NOMO-1 (cell line): ENCODE data around the gene CYP26C1.

Experiments used
- DNase-seq, 2 experiments: peaks; one replicate each; lab custom pipeline; 2025; ENCODE audit not compliant: unreplicated experiment in 2 of 2; lab: John Stamatoyannopoulos, UW

Gene CYP26C1

GRCh38 chr10:93059975-93060886 is at the start of gene CYP26C1:
CYP26C1 (plus strand) TSS chr10:93060798; CDS start chr10:93061264, 466 bp downstream.
- DNase-seq: no peak

GRCh38 chr10:93015722-93016121 is 44.9 kb upstream of the CYP26C1 start:
- DNase-seq: no peak

GRCh38 chr10:93023013-93023650 is 37.5 kb upstream of the CYP26C1 start:
- no peak for DNase-seq

GRCh38 chr10:93026072-93026471 is 34.5 kb upstream of the CYP26C1 start:
- no peak for DNase-seq

- no peak for DNase-seq
These were observed 33.1 kb upstream of the CYP26C1 start for GRCh38 chr10:93027508-93027907.

DNA sequence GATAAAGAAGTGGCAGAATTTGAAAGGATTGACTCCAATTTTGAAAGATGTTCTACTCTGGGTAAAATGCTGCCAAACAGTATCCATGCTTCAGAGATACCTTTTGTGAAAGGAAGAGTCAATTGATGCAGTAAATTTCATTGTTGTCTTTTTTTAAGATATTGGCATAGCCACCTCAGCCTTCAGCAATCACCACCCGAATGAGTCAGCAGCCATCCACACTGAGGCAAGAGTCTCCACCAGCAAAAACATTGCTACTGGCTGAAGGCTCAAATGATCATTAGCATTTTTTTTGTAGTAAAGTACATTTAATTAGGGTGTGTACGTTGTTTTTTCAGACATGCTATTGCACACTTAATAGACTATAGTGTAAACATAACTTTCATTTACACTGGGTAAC is 31.7 kb upstream of the CYP26C1 start:
- no peak for DNase-seq

GRCh38 chr10:93030409-93030808 is 30.2 kb upstream of the CYP26C1 start:
- no peak for DNase-seq

DNA sequence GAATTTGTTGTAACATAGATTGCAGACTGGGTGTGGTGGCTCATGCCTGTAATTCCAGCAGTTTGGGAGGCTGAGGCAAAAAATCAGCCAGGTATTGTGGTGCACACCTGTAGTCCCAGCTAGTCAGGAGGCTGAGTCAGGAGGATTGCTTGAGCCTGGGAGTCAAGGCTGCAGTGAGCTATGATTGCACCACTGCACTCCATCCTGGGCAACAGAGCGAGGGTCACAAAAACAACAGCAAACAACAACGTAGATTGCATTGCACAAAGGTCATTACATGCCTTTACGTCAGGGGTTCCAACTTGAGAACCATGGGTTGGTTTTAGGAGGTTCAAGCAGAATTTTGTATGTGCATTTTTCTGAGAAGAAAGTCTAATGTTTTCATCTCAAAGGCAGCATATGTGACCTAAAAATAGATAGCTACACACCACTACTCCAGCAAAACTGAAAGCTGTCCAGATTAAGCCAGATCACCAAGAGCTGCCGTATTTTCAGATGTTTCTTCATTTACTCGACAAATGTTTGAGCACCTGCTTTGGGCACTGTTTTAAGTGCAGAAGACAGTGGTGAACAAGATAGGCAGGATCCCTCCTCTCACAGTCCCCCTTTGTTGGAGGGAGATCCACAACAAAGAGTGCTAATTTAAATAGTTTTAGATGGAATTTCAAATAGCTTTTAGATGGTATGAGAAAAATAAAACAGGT is 28.3 kb upstream of the CYP26C1 start:
- no peak for DNase-seq

GRCh38 chr10:93032809-93033137 is 27.8 kb upstream of the CYP26C1 start:
- DNase-seq: no peak

GRCh38 chr10:93034426-93034825 is 26.2 kb upstream of the CYP26C1 start:
- DNase-seq: no peak

GRCh38 chr10:93039110-93039509 is 21.5 kb upstream of the CYP26C1 start:
- DNase-seq: no peak

- peak; percentile 13 to 88 for DNase-seq
These were observed 20.9 kb upstream of the CYP26C1 start for GRCh38 chr10:93039721-93040120.

GRCh38 chr10:93054486-93054885 is 6.1 kb upstream of the CYP26C1 start:
- no peak for DNase-seq

GRCh38 chr10:93058139-93058538 is 2.5 kb upstream of the CYP26C1 start:
- DNase-seq: no peak

- no peak for DNase-seq
These were observed 442 bp downstream of the CYP26C1 start for GRCh38 chr10:93060887-93061593.

DNA sequence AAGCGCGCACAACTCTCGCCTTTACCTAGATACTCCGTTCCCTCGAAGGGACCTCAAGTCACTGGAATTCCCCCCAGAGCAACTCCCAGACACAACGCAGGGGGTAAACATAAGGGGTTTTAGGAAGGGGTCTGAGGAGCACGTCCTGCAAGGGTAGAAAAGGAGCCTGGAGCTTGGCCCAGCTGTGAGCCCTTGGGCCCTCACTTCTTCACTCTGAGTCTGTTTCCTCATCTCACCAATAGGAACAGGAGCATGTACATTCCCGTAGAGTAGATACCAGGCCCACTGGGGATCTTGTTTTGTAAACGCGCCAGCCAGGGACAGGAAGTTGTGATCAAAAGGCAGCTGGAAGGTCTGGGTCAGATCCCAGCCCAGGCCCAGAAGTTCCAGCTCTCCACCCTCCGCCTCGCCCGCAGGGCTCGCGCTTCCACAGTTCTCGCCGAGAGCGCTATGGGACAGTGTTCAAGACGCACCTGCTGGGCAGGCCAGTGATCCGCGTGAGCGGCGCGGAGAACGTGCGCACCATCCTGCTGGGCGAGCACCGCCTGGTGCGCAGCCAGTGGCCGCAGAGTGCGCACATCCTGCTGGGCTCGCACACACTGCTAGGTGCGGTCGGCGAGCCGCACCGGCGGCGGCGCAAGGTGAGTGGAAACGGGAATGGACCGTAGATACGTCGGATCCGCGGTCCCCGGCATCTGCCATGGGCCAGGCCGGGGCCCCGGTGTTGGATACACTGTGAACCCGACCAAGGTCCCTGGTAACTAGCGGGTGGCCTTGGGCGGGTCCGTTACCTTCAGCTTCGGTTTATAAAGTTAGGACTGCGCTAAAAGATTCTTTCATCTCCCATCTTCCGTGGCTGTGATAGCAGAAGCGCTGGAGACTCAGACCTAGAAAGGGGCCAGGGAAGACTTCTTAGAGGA is 1.3 kb downstream of the CYP26C1 start:
- DNase-seq: no peak

- no peak for DNase-seq
These were observed 2.0 kb downstream of the CYP26C1 start for GRCh38 chr10:93062514-93063143.

DNA sequence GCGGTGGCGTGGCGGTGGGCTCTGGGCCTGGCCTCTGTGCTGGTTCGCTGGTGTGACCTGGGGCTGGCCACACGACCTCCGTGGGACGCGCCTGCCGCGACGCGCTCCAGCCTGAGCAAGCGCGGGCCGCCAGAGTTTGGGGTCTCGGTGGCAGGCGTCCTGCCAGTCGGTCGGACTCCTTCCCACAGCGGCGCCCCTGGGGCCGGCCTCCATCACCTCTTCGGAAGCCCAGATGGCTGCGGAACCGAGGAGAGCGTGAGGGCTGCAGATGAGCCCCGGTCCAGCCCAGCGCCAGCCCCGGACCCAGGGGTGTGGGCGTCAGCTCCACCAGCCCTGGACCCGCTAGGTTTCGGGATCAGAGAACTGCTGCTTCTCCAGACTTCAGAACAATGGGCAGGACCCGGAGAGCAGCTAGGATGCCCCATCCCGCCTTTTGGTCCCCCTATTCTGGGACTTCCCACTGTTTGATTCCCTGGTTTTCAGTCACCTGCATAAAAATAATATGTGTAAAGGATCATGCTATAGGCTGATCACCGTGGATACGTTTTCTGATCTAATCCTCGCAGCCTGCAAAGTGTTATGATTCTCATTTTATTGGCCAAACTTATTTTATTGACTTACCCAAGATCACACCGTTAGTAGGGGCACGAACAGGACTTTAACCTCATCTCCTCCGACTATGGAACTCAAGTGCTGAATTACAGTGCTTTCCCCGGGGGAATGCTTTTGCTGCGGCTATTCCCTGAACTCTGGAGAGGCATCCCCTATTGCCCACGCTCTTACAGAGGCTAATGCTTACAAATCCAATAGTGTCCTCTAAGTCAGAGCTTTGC is 2.8 kb downstream of the CYP26C1 start:
- DNase-seq: no peak
